ENCODE measurements around the gene PSKH1. TPM values are rescaled to one million over a fixed set of nuclear protein-coding genes. Genes with fewer than 3 reads are reported as not detected.

Gene PSKH1
- total and polyA plus RNA-seq, 2 experiments from 2014 or later, result 29.2 to 44.6 TPM

DNA sequence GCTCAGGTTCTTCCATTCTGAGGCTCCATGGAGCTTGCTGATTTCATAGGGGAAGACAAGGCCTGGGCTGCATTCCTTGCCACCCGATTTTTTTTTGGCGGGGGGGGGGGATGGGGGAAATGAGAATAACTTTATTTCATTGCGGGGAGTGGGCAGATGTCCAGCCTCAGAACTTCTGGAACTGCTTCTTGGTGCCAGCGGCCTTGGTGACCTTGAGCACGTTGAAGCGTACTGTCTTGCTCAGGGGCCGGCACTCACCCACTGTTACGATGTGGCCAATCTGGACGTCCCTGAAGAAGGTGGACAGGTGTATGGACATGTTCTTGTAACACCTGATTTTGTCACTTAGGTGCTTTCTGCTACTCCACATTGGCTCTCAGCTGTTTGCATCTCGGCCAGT lies 37.3 kb upstream of the PSKH1 start:
- H3K27me3 ChIP-seq, result no peaks in the 10 kb centered on the region
- peak overlapping the region; percentile 84 for H3K27ac ChIP-seq
- no peaks in the 10 kb centered on the region for H3K9me3 ChIP-seq (ENCODE audit: low read depth)
- DNase-seq (ENCODE audit: low spot score), result no peak
- H2AFZ ChIP-seq, result no peak overlapping the region
- TF ChIP-seq, protein P1, sequence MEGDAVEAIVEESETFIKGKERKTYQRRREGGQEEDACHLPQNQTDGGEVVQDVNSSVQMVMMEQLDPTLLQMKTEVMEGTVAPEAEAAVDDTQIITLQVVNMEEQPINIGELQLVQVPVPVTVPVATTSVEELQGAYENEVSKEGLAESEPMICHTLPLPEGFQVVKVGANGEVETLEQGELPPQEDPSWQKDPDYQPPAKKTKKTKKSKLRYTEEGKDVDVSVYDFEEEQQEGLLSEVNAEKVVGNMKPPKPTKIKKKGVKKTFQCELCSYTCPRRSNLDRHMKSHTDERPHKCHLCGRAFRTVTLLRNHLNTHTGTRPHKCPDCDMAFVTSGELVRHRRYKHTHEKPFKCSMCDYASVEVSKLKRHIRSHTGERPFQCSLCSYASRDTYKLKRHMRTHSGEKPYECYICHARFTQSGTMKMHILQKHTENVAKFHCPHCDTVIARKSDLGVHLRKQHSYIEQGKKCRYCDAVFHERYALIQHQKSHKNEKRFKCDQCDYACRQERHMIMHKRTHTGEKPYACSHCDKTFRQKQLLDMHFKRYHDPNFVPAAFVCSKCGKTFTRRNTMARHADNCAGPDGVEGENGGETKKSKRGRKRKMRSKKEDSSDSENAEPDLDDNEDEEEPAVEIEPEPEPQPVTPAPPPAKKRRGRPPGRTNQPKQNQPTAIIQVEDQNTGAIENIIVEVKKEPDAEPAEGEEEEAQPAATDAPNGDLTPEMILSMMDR (IDR thresholded peaks at IDR 0.05; ENCODE audit: poor library complexity), result no peak
- TF ChIP-seq EZH2 (IDR thresholded peaks at IDR 0.05; ENCODE audit: borderline replicate concordance), result no peak
- peaks cover 77% of the 10 kb centered on the region for H4K20me1 ChIP-seq (ENCODE audit: insufficient read depth, poor library complexity, severe bottlenecking)
- H3K4me3 ChIP-seq, result no peak overlapping the region
- peaks cover 95% of the 10 kb centered on the region for H3K79me2 ChIP-seq
- no peaks in the 10 kb centered on the region for H3K36me3 ChIP-seq (replicated peaks; ENCODE audit: insufficient read depth, low read depth)
- peaks cover 23% of the 10 kb centered on the region for H3K4me1 ChIP-seq (ENCODE audit: insufficient read depth)
- H3K4me2 ChIP-seq, result no peak overlapping the region
- 91% methylated on average over 7 of the region's 10 CpGs for WGBS (ENCODE audit: low lambda C conversion rate, missing lambda C conversion rate)
- no peaks in the 10 kb centered on the region for H3K9me2 ChIP-seq (replicated peaks; ENCODE audit: insufficient read depth)

DNA sequence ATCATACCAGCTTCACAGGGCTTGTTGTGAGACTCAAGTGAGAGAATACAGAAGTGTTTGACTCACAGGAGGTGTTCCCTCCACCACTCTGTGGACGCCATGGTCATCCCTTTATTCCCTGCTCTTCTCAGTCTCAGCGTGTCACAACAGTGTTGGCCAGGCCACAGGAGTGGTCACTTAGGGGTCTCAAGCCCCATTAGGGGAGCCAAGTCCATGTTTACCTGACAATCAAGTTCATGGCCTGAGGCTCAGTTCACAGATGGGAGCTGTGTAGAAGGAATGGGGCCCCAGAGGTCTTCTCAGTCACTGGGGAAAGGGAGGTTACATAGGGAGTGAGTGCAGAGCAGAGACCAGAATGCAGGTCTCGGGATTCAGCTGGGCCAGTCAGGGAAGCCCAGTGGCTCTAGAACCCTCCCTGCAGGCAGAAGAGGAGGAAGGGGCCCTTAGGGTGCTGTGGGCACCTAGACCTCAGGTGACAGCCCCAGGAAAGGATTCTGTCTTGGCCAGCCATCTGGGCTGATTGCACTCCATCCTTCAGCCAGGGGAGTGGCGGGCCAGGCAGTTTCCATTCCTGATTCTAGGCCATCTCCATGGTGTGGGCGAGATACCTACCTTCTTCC lies 36.0 kb upstream of the PSKH1 start:
- no peaks in the 10 kb centered on the region for H3K27me3 ChIP-seq
- no peak overlapping the region for H3K4me3 ChIP-seq
- no peaks in the 10 kb centered on the region for H3K9me2 ChIP-seq (replicated peaks; ENCODE audit: insufficient read depth)
- no peak overlapping the region for H2AFZ ChIP-seq
- WGBS (ENCODE audit: low lambda C conversion rate, missing lambda C conversion rate), result 91% methylated on average over 5 of the region's 5 CpGs
- no peak for DNase-seq (ENCODE audit: low spot score)
- TF ChIP-seq EZH2phosphoT487 (IDR thresholded peaks at IDR 0.05; ENCODE audit: low read depth, severe bottlenecking, unreplicated experiment) (no peak), EZH2 (IDR thresholded peaks at IDR 0.05; ENCODE audit: borderline replicate concordance) (no peak)
- TF ChIP-seq, protein P1 (IDR thresholded peaks at IDR 0.05; ENCODE audit: poor library complexity), result no peak
- H3K27ac ChIP-seq, result peak overlapping the region; percentile 84
- H3K4me1 ChIP-seq (ENCODE audit: insufficient read depth), result peaks cover 25% of the 10 kb centered on the region
- no peaks in the 10 kb centered on the region for H3K9me3 ChIP-seq (ENCODE audit: low read depth)
- peak overlapping the region; percentile 52 for H3K4me2 ChIP-seq
- H3K36me3 ChIP-seq (replicated peaks; ENCODE audit: insufficient read depth, low read depth), result no peaks in the 10 kb centered on the region
- H4K20me1 ChIP-seq (ENCODE audit: insufficient read depth, poor library complexity, severe bottlenecking), result peaks cover 86% of the 10 kb centered on the region
- H3K79me2 ChIP-seq, result peaks cover 95% of the 10 kb centered on the region

DNA sequence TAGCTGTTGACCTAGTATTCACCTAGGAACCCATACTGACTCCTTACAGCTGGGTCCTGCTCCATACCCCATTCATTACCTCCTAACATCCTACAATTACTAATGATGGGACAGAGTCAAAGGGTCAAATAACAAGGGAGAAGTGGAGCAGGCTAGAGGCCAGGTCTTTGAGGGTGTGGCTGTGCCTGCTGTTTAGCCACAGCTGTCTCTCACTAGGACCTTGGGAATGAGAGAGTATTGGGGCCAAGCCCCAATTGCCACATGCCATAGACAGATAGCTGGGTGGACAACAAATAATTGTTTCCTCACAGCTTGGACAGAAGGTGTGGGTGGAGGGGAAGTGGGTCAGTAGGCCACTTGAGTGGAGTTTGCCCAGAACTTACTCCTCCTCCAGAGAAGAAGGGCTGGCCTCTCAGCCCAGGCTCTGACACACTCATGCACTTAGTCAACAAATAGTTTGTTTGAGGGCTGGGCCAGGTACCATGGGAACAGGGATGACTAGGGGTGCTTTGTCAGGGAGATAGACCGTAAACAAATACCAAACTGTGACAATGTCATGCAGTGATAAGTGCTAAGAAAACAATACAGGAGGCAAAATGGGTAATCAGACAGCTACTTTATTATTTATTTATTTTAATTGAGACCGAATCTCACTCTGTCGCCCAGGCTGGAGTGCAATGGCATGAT lies 35.4 kb upstream of the PSKH1 start:
- DNase-seq (ENCODE audit: low spot score), result peak; percentile 91
- Histone ChIP-seq H3K4me1 (ENCODE audit: insufficient read depth) (peaks cover 25% of the 10 kb centered on the region), H3K27me3 (no peaks in the 10 kb centered on the region), H3K9me3 (ENCODE audit: low read depth) (no peaks in the 10 kb centered on the region), H2AFZ (no peak overlapping the region), H3K36me3 (replicated peaks; ENCODE audit: insufficient read depth, low read depth) (no peaks in the 10 kb centered on the region), H3K4me2 (peak overlapping the region; percentile 52), H3K9me2 (replicated peaks; ENCODE audit: insufficient read depth) (no peaks in the 10 kb centered on the region), H3K27ac (peak overlapping the region; percentile 97), H3K4me3 (no peak overlapping the region), H3K79me2 (peaks cover 95% of the 10 kb centered on the region), H4K20me1 (ENCODE audit: insufficient read depth, poor library complexity, severe bottlenecking) (peaks cover 87% of the 10 kb centered on the region)
- no peak for TF ChIP-seq EZH2phosphoT487 (IDR thresholded peaks at IDR 0.05; ENCODE audit: low read depth, severe bottlenecking, unreplicated experiment)
- TF ChIP-seq, protein P1 (IDR thresholded peaks at IDR 0.05; ENCODE audit: poor library complexity), result no peak
- no peak for TF ChIP-seq EZH2 (IDR thresholded peaks at IDR 0.05; ENCODE audit: borderline replicate concordance)
- WGBS (ENCODE audit: low lambda C conversion rate, missing lambda C conversion rate), result 42% methylated on average over 3 of the region's 3 CpGs
